ENCODE data around the gene ZNF266.

DNA sequence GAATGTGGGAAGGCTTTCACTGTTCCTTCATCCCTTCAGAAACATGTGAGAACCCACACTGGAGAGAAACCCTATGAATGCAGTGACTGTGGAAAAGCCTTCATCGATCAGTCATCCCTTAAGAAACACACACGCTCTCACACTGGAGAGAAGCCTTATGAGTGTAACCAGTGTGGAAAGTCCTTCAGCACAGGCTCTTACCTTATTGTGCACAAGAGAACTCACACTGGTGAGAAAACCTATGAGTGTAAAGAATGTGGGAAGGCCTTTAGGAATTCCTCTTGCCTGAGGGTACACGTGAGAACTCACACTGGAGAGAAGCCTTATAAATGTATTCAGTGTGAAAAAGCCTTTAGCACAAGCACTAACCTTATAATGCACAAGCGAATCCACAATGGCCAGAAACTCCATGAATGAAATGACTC is 54.0 kb downstream of the ZNF266 start:
- TF ChIP-seq POLR2A (IDR thresholded peaks at IDR 0.05), result no peak
- TF ChIP-seq, protein P1, sequence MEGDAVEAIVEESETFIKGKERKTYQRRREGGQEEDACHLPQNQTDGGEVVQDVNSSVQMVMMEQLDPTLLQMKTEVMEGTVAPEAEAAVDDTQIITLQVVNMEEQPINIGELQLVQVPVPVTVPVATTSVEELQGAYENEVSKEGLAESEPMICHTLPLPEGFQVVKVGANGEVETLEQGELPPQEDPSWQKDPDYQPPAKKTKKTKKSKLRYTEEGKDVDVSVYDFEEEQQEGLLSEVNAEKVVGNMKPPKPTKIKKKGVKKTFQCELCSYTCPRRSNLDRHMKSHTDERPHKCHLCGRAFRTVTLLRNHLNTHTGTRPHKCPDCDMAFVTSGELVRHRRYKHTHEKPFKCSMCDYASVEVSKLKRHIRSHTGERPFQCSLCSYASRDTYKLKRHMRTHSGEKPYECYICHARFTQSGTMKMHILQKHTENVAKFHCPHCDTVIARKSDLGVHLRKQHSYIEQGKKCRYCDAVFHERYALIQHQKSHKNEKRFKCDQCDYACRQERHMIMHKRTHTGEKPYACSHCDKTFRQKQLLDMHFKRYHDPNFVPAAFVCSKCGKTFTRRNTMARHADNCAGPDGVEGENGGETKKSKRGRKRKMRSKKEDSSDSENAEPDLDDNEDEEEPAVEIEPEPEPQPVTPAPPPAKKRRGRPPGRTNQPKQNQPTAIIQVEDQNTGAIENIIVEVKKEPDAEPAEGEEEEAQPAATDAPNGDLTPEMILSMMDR (IDR thresholded peaks at IDR 0.05), result no peak
